ENCODE measurements around the gene EFHC2. TPM values are rescaled to one million over a fixed set of nuclear protein-coding genes. Genes with fewer than 3 reads are reported as not detected.

EFHC2 gene
- total RNA-seq, 1 experiment from 2014 or later = 4.3 TPM

DNA sequence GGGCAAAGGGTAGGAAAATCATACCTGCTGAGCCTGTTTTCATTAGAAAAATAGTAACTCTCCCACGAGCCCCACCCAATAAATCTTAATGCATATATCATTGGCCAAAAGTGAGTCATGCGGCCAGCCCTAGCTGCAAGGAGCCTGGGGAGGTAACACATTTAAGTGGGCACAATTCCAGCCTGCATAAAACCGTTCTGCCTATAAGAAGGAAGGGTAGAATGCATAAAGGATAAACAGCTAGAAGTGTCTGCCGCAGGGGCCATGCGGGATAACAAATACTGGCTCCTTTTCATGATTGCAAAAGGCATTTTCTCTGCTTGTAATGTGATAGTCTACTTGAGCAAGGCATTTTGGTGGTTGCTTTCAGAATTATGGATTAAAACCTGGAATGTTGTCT is 37.1 kb downstream of the EFHC2 start:
- no peak overlapping the region for H2AFZ ChIP-seq
- TF ChIP-seq EZH2 (IDR thresholded peaks at IDR 0.05; ENCODE audit: low read depth) = no peak
- TF ChIP-seq, protein P1, sequence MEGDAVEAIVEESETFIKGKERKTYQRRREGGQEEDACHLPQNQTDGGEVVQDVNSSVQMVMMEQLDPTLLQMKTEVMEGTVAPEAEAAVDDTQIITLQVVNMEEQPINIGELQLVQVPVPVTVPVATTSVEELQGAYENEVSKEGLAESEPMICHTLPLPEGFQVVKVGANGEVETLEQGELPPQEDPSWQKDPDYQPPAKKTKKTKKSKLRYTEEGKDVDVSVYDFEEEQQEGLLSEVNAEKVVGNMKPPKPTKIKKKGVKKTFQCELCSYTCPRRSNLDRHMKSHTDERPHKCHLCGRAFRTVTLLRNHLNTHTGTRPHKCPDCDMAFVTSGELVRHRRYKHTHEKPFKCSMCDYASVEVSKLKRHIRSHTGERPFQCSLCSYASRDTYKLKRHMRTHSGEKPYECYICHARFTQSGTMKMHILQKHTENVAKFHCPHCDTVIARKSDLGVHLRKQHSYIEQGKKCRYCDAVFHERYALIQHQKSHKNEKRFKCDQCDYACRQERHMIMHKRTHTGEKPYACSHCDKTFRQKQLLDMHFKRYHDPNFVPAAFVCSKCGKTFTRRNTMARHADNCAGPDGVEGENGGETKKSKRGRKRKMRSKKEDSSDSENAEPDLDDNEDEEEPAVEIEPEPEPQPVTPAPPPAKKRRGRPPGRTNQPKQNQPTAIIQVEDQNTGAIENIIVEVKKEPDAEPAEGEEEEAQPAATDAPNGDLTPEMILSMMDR (conservative IDR thresholded peaks at IDR 0.05) = no peak
- H3K9me2 ChIP-seq (ENCODE audit: insufficient read depth) = no peaks in the 10 kb centered on the region
- no TSS peak for BruUV-seq (replicated peaks)
- ChIA-PET CTCF (no interaction called here), POLR2A (ENCODE audit: unreplicated experiment) (no interaction called here)
- H3K9me3 ChIP-seq (ENCODE audit: insufficient read depth, low read depth) = no peaks in the 10 kb centered on the region
- H3K79me2 ChIP-seq (ENCODE audit: low read depth) = no peaks in the 10 kb centered on the region
- intact Hi-C loops (cut with micrococcal nuclease; ENCODE audit: unreplicated experiment) = no loop called here
- peak overlapping the region; percentile 58 for H3K4me2 ChIP-seq
- no peaks in the 10 kb centered on the region for H3F3A ChIP-seq (ENCODE audit: insufficient read depth, low read depth)
- H3K4me1 ChIP-seq (replicated peaks; ENCODE audit: insufficient read depth) = peaks cover 15% of the 10 kb centered on the region
- H4K20me1 ChIP-seq (ENCODE audit: insufficient read depth) = no peaks in the 10 kb centered on the region
- no peak overlapping the region for H3K4me3 ChIP-seq
- H3K36me3 ChIP-seq (ENCODE audit: low read depth) = no peaks in the 10 kb centered on the region
- H3K27me3 ChIP-seq (ENCODE audit: insufficient read depth, low read depth) = no peaks in the 10 kb centered on the region
- H3K27ac ChIP-seq = peak overlapping the region; percentile 81
- peak; percentile 39 to 84 for DNase-seq

DNA sequence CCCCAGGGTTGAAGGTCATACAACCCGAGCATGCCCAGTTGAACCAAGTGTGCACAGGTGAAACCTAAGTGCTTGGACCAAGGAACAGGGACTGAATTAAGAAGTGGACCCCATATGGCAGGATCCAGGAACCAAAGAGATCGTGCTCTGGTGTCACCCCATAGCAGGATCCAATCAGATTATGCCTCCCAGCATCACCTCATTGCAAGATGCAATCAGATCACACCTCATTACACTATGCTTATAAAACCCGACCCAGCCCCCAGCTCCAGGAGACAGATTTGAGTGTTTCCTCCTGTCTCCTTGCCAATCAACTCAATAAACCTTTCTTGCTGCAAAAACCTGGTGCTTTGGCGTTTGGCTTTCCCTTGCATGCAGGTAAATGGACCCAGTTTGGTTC is 37.6 kb downstream of the EFHC2 start:
- TF ChIP-seq EZH2 (IDR thresholded peaks at IDR 0.05; ENCODE audit: low read depth) = no peak
- TF ChIP-seq, protein P1 (conservative IDR thresholded peaks at IDR 0.05) = no peak

DNA sequence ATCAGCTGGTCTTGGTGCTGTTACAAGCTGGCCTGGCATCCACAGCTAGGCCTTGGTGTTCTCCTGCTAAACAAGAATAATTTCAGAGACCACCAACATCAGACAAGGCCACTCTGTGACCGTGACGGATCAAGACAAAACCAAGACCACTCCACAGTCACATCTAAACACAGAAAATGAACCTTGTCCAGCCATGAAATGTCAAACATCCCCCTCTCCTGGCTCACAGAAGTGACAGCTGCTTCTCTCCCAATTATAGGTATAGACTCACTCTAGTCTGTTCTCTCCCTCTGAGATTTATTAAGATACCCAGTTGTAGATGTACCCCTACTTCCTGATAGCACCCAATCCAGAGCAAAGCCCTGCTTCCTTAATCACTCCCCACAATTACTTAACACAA is 40.4 kb downstream of the EFHC2 start:
- intact Hi-C loops (cut with micrococcal nuclease; ENCODE audit: unreplicated experiment) = no loop called here
- CTCF ChIA-PET = no interaction called here
- Histone ChIP-seq H3K4me3 (no peak overlapping the region), H4K20me1 (ENCODE audit: insufficient read depth) (no peaks in the 10 kb centered on the region), H3K27me3 (ENCODE audit: insufficient read depth, low read depth) (no peaks in the 10 kb centered on the region), H3K4me1 (replicated peaks; ENCODE audit: insufficient read depth) (peaks cover 15% of the 10 kb centered on the region), H3K9me2 (ENCODE audit: insufficient read depth) (no peaks in the 10 kb centered on the region), H3K27ac (no peak overlapping the region), H3K9me3 (ENCODE audit: insufficient read depth, low read depth) (no peaks in the 10 kb centered on the region), H3K79me2 (ENCODE audit: low read depth) (no peaks in the 10 kb centered on the region), H3F3A (ENCODE audit: insufficient read depth, low read depth) (no peaks in the 10 kb centered on the region), H3K36me3 (ENCODE audit: low read depth) (no peaks in the 10 kb centered on the region), H3K4me2 (no peak overlapping the region), H2AFZ (no peak overlapping the region)
- POLR2A ChIA-PET (ENCODE audit: unreplicated experiment) = interaction anchor here (0.6 kb wide), 1 partner anchor 624 kb away, joined by 3 read pairs; no protein-coding TSS in a partner anchor
- BruUV-seq (replicated peaks) = no TSS peak
- TF ChIP-seq, protein P1 (conservative IDR thresholded peaks at IDR 0.05) = no peak
- DNase-seq = no peak

More for the DNA sequence above, 37.6 kb downstream of the EFHC2 start:
- Histone ChIP-seq H3K79me2 (ENCODE audit: low read depth) (no peaks in the 10 kb centered on the region), H4K20me1 (ENCODE audit: insufficient read depth) (no peaks in the 10 kb centered on the region), H3K4me3 (no peak overlapping the region), H3K27me3 (ENCODE audit: insufficient read depth, low read depth) (no peaks in the 10 kb centered on the region), H2AFZ (no peak overlapping the region), H3K9me2 (ENCODE audit: insufficient read depth) (no peaks in the 10 kb centered on the region), H3K4me2 (peak overlapping the region; percentile 58), H3K4me1 (replicated peaks; ENCODE audit: insufficient read depth) (peaks cover 15% of the 10 kb centered on the region), H3K27ac (peak overlapping the region; percentile 81), H3K9me3 (ENCODE audit: insufficient read depth, low read depth) (no peaks in the 10 kb centered on the region), H3K36me3 (ENCODE audit: low read depth) (no peaks in the 10 kb centered on the region), H3F3A (ENCODE audit: insufficient read depth, low read depth) (no peaks in the 10 kb centered on the region)
- intact Hi-C loops (cut with micrococcal nuclease; ENCODE audit: unreplicated experiment) = no loop called here
- ChIA-PET CTCF (no interaction called here), POLR2A (ENCODE audit: unreplicated experiment) (no interaction called here)
- peak in 1 of 2 experiments; percentile 63 for DNase-seq
- no TSS peak for BruUV-seq (replicated peaks)
